ENCODE data around the gene TIMM23B.
"Not testable (repeated sequence)": the region's sequence is repeated elsewhere in the genome, so short reads cannot be mapped to it uniquely, and the experiment has no call there.

TIMM23B gene, protein sequence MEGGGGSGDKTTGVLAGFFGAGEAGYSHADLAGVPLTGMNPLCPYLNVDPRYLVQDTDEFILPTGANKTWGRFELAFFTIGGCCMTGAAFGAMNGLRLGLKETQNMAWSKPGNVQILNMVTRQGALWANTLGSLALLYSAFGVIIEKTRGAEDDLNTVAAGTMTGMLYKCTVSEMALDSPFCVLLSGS

DNA sequence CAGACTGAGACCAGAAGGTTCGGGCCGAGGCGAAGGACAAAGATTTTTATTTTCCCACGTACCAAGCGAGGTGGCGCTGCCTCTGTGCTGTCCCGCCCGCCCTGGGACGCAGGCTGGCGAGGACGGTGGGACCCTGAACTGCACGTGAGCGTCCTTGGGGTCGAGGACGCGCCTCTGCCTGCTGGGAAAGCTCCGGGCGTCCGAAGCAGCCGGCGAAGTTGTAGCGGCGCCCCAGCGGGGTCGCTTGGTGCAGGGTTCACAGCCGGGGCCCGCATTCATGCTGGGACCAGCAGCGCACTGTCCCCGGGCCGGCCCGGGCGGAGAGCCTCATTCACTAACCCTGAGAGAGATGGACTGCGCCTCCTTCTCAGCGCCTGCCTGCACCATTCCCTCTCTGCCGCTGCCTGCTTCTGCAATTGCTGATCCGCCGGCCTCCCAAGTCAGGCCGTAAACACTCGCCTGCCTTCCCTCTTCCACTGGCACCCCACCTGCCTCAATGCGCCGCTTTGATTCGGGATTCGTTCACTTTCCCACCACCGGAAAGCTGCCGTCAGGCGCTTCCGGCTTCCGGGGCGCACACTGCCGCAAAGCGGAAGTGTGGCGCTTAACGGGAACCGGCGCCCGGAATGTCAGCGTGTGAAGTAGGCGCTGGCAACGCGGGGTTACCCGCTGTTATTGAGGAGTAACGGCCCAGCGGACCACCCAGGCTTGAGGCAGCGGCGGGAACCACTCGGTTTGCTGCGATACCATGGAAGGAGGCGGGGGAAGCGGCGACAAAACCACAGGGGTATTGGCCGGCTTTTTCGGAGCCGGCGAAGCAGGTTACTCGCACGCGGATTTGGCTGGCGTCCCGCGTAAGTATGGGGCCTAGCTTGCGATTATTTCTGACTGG lies at the start of gene TIMM23B, which contains the start of gene PARG:
Gene TIMM23B (plus strand): TSS at position 607 of the 892 bp plus-strand sequence. CDS start 142 bp downstream, at position 749.
Gene PARG (minus strand): TSS at position 581 of the 892 bp plus-strand sequence. CDS start 302 bp downstream, at position 279.
- peak; percentile 92 for DNase-seq (ENCODE audit: low read depth, low spot score)

DNA sequence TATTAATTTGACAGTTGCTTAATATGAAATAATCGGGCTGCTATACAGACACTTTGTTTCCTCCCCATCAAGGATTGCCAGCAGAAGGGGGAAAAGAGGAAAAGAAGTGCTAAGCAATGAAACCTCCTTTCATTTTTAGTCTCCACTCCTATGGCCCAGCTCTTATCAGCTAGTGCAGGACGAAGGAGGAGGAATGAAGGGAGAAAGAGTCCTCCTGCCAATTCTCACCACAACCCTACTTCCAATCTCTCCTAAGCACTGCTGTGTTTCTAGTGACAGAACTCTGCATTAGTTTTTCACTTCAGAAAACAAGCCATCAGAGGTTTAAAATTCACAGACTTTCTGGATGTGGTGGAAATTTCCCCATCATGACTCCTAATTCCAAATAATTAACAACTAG lies 41.9 kb upstream of the TIMM23B start:
- DNase-seq (ENCODE audit: low read depth, low spot score), result not testable (repeated sequence)

DNA sequence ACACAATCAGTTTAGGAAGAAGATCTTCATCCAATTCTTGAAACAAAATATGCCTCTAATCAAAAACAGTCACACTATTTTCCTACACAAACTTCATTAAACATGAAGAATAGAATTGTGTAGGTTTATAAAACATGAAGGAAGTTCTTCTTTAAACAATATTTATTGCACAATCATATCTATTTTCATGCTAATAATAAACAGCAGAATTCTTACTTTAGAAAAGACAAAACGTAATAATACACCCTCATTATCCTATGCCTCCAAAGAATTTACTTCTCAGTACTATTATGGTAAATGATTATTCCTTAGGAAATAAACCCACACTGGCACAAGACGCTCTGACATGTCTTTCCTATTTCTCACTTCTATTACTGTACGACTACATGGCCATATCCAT lies 41.4 kb upstream of the TIMM23B start:
- not testable (repeated sequence) for DNase-seq (ENCODE audit: low read depth, low spot score)

DNA sequence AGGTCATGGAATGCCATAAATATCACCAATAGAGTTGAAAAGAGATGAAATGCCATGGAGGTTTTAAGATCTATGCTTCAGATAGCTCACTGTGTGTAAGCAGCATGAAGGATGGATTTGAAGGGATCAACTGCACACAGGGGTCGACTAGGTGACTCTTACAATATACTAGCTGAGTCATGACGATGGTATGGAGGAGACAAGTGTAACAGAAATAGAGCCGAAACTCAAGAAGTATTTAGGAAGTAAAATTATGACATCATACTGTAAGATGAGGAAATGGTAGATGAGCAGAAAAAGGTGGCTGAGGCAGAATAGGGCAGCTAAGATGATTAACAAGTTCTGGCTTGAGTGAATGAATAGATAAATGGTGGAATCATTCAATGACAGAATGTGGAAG lies 38.0 kb upstream of the TIMM23B start:
- not testable (repeated sequence) for DNase-seq (ENCODE audit: low read depth, low spot score)

DNA sequence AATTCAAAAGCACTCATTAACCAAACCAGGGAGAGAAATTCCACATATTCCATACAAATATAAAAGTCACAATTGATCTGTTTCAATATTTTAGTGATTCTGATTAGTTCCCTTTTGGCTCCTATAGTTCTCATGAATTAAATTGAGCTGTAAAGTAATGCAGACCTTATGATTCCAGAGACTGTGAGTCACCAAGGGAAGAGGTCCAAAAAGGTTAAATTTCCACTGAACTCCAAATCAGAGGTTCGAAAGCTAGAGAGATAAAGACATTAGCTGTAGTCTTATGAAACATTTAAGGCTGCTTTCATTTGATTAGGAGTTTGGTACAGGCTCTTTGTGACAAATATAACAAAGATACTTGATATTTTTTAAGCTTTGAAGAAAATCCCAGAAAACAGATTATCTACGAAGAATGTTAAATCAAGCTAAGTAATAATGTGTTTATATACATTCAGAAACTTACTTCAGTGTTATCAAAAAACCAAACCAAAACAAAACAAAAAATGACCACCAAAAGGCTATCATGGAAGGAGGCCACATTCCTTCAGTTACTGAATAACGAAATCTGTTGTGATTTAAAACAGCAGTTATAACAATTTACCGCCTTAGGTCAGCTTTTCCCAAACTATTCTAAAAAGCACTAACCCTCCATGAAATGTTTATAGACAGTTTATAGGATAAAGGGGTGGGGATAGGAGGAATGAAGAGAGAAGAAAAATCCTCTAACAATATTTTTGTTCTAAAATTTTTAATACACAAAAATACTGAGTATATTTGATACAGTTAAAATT lies 33.4 kb upstream of the TIMM23B start:
- peak; percentile 1 for DNase-seq (ENCODE audit: low read depth, low spot score)

DNA sequence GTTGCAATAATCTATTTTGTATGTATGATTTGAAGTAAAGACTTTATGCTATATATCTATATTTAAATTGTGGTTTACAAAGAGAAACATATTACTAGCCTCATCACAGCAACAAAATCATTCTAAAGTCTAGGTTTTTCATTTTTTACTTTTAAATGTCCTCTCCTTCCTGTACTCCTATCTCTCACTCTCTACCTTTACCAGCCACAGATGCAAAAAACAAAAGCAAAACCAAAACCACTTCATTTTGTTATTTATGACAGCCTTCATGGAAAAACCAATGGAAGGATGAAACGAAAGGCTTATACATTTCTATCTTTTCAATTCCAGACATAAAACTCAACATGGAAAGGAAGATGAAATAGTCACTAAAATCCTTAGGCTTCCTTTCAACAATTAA lies 31.6 kb upstream of the TIMM23B start:
- DNase-seq (ENCODE audit: low read depth, low spot score), result not testable (repeated sequence)

DNA sequence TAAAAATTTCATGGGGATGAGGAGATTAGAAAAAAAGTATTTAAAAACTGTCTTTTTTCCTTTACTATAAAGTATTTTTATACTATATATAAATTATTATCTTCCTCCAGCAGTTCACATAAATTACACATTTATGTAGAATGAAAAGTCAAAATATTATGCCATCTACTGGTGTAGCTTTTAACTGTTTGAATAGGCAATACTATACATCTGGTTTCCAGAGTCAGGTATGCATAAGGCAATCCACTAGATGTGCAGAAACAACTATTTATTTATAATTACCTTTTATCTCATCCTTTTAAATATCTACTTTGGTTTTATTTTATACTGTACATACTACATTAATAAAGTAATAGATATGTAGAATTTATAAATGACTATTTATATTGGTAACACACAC lies 25.4 kb upstream of the TIMM23B start:
- DNase-seq (ENCODE audit: low read depth, low spot score), result not testable (repeated sequence)

DNA sequence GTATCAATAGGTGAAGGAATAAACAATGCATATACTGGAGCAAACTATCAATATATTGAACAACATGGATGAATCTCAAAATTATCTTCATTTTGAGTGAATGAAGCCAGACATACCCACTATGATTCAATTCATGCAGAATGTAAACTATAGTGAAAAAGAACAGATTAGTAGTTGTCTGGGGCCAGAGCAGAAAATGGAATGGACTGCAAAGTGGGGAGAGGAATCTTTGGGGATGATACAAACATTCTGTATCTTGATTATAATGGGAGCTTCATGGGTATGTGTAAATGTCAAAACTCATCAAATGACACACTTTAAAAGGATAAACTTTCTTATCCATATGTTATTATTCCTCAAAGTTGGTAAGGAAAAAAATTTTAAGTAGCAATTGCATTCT lies 23.9 kb upstream of the TIMM23B start:
- not testable (repeated sequence) for DNase-seq (ENCODE audit: low read depth, low spot score)

DNA sequence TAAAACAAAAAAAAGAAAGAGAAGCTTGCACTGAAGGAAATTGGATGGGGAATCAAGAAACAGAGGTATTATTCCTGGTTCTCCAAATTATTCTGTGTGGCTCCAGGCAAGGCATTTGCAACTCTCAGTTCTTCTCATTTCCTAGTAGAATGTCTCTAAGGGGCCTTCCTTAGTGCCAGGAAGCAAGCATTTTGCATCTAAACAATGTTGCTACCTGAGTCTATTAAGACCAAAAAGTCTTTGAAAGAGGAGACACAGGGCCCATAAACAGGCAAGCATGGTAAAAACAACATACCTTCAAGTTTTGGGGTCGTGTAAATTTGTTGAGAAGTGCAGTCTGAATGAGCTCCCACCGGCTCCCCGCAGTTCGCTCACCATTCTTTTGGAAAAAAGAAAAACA lies 19.8 kb upstream of the TIMM23B start:
- not testable (repeated sequence) for DNase-seq (ENCODE audit: low read depth, low spot score)

DNA sequence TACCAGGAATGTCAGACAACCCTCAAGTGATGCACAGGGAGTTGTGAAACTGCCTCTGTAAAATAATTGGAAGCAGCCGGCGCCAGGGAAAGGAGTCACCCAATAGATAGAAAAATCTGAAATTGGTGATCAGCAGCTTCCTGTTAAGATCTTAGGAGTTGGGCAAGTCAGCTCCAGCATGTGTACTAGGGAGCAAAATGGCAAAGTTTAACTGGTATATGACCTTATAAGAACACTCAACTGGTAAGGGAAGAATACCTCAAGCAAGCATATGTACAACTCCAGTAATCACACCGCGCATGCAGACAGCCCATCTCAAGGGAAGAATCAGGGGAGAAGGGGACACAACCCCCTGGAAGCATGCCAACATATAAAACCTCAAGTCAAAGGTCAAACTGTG lies 18.3 kb upstream of the TIMM23B start:
- not testable (repeated sequence) for DNase-seq (ENCODE audit: low read depth, low spot score)

DNA sequence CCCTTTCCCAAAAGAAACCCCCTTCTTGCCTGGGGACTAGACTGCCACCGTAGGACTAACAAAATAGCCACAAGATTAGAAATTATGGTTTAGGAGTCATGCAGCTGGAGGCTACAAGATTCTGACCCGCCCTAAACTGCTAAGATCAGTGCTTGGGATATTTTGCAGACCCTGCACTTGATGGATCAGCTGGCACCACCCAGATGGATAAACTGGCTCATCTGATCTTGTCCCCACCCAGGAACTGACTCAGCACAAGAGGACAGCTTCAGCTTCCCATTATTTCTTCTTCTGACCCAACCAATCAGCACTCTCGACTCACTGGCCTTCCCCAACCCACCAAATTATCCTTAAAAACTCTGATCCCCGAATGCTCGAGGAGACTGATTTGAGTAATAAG lies 10.6 kb upstream of the TIMM23B start:
- not testable (repeated sequence) for DNase-seq (ENCODE audit: low read depth, low spot score)

DNA sequence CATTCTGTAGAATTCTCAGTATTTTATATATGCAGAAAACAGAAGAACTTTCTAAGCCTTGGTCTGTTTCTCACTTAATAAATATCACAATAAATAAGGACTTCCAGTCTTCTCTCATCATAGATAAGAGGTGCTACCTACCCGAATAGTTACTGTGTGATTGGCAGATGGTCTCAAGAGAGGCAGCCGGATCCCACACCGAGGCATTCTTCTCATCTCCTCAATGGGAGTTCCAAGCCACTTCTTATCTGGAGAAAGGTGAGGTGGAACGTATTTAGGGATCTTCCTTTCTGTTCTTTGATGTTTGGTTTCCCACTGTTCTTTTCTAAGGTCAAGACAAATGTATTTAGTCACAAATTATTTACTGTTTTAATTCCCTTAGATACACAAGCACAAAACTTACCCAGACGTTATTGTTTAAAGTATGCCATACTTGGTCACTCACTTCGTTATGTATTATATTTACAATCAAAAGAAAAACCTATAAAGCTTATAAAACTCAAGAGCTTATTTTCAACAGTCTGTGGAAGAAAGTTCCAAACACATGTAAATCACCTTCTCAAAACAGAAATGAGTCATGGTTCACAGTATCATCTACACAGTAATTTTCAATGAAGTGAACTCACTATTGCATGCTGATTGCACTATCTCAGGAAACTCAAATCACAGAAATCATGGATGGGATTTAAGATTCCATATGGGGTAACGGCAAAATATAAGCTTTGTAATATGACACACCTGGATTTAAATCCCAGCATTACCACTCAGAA lies 9.7 kb upstream of the TIMM23B start:
- DNase-seq (ENCODE audit: low read depth, low spot score), result not testable (repeated sequence)

DNA sequence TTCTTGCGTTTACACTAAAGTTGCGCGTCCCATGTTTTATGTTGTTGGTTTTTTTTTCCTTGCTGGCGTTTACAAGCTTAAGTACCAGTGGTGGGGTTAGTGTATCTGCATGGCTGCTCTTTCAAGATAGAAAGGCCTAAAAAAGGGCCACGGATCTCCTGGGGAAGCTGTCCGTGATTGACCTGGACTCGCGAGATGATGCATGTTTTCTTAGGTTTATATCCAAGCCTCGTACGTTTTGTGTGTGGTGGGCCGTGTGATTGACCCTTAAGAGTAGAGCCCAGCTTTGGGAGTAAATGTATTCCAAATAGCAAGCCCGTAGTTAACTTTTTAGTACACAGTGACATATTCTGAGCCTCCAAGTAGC lies 469 bp downstream of the TIMM23B start:
- DNase-seq (ENCODE audit: low read depth, low spot score), result peak; percentile 41

DNA sequence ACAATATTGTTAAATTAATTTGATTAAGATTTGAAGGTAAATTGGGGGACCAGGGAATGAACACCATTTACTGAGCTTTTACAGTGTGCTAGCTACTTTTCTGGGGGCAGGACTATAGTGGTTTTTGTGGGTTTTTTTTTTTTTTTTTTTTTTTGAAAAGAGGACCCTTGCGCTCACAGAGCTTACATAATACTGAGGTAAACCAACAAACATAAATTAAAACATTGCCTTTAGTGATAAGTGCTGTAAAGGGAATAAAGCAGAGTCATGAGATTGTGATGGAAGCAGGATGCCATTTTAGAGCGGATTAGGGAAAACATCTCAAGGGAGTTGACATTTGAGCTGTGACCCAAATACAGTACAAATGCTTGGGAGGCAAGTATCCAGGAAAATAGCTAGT lies 1.8 kb downstream of the TIMM23B start:
- DNase-seq (ENCODE audit: low read depth, low spot score), result not testable (repeated sequence)

DNA sequence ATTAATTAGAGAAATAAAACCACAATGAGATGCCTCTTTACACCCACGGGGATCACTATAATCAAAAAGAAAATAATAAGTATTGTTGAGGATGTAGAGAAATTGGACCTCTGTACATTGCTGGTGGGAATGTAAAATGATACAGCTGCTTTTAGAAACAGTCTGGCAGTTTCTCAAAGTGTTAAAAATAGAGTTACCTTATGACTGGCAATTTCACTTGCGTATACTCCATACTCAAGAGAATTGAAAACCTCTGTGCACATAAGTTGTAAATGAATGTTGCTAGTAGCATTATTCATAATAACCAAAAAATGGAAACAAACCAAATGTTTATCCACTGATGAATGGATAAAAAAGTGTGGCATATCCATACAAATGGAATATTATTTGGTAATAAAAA lies 6.3 kb downstream of the TIMM23B start:
- DNase-seq (ENCODE audit: low read depth, low spot score), result not testable (repeated sequence)

DNA sequence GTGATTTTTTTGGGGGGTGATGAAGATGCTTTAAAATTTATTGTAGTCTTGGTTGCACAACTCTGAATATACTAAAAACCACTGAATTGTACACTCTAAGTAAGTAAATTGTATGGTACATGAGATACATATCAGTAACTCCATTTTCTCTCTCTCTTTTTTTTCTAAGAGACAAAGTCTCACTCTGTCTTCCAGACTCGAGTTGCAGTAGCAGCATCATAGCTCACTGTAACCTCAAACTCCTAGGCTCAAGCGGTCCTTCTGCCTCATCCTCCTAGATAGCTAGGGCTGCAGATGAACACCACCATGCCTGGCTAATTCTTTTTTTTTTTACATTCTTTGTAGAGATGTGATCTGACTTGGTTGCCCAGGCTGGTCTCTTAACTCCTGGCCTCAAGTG lies 6.9 kb downstream of the TIMM23B start:
- DNase-seq (ENCODE audit: low read depth, low spot score), result not testable (repeated sequence)

DNA sequence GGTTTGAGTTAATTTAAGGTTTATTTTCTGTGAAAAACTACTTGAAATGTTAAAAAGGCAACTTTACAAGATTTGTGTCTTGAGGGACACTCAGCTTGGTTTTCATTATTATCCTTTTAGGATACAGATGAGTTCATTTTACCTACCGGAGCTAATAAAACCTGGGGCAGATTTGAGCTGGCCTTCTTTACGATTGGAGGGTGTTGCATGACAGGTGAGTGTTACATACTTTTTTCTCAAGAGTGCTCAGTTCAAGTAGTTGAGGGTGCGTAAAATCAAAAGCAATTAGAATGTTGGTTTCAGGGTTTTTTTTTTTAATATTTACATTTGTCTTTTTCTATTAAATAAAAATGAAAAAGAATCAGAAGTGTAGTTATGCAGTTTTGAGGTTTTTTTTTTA lies 10.2 kb downstream of the TIMM23B start:
- DNase-seq (ENCODE audit: low read depth, low spot score), result not testable (repeated sequence)

DNA sequence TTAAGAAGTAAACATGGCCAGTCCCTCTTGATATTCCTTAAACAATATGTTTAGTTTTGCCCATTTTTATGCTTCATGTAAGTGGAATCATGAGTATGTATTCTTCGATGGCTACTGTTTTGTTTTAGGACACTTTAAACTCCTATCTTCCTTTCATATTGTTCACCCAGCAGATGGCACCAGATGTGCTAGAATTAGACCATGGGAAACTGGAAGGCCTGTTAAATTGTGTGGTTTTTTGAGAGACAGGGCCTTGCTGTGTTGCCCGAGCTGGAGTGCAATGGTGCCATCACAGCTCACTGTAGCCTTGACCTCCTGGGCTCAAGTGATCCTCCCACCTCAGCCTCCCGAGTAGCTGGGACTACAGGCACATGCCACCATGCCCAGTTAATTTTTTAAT lies 11.3 kb downstream of the TIMM23B start:
- peak; percentile 5 for DNase-seq (ENCODE audit: low read depth, low spot score)

DNA sequence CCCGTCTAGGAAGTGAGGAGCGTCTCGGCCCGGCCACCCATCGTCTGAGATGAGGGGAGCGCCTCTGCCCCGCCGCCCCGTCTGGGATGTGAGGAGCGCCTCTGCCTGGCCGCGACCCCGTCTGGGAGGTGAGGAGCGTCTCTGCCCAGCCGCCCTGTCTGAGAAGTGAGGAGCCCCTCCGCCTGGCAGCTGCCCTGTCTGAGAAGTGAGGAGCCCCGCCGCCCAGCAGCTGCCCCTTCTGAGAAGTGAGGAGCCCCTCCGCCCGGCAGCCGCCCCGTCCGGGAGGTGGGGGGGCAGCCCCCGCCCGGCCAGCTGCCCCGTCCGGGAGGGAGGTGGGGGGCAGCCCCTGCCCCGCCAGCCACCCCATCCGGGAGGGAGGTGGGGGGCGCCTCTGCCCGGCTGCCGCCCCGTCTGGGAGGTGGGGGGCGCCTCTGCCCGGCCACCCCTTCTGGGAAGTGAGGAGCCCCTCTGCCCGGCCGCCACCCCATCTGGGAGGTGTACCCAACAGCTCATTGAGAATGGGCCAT lies 28.5 kb downstream of the TIMM23B start:
- DNase-seq (ENCODE audit: low read depth, low spot score), result not testable (repeated sequence)

DNA sequence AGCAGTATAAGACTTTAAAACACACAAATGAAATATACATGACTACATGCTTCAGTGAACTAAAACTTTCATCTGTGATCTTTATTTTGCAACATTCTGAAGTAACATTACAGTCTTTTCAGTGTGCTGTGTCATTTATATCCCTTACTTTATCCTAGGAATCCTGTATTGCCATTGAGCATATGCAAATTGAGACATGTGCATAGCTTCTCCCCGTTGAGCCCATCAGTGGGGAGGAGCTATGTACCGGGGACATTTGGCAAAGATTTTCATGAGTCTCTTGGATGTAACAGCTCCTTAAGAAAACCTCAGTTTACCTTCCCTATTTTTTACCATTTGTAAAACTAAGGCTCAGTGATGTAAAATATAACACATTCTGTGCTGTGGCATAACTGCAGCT lies 29.6 kb downstream of the TIMM23B start:
- not testable (repeated sequence) for DNase-seq (ENCODE audit: low read depth, low spot score)

DNA sequence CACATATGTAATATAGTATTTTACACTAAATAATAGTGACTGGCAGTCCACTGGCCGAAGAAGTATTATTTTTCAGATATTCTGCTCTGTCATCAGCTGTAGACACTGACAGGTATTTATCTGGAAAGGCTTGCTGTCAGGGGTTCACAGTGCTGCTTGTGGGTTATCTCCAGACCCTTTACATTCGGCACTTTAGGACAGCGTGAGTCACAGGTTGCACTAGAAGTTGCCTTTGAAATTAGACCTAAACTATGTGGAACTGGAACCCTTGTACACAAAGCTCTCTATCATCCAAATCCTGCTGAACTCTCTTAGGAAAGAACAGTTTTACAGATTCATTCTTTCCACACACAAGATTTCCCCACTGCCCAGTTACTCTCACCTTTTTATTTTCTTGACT lies 30.2 kb downstream of the TIMM23B start:
- peak; percentile 1 for DNase-seq (ENCODE audit: low read depth, low spot score)
